Subcutaneous preadipocyte (primary cell): ENCODE data around the gene ST6GALNAC3. TPM values are rescaled to one million over a fixed set of nuclear protein-coding genes. Genes with fewer than 3 reads are reported as not detected.

Experiments used
- total RNA-seq: library from RNA; depleted of rRNA; stranded (reverse); fragments of >200 nt; gene quantifications from 2 replicates; pipeline ENCODE4 v1.2.3, GENCODE V29; 2012

ST6GALNAC3 gene
- under 0.01 and 0.39 TPM in 2 replicates for total RNA-seq

DNA sequence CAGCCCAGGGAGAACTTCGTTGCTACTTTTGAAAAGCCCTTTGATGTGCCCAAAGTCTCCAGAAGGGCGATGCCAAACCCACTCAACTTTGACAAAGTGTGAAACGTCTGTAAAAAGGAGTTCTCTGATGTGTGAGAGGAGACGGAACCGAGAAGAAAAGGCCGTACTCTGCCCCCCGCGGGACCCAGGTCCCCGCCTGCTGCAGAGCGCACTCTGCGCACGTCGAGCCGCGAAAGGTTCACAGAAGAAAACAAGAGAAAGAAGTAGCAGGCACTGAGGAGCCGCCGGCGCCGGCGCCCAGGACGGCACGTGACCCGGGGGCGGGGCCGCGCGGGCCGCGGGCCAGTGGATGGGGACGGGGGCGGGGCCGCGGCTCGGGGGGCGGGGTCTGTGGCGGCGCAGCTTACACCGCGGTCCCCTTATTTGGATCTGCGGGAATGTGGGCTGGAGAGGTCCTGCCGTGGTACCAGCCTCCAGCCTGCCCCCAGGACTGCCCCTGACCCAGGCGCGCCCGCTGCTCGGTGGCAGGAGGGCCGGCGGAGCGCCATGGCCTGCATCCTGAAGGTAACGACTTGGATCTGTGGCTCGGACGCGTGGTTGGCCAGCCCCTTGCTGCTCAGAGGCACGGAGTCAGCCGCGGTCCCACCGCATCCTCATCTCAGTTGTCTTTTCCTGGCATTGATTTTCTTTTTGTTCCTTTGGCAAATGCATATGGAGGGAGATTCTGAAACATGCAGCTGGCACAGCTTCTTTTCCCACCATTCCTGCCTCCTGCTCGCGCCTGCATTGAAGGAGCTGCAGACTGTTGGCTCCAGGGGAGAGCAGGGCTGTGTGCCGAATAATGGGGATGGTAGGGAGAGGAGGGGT is at the start of gene ST6GALNAC3:
Gene ST6GALNAC3, plus strand, starts transcription at position 426 of the 867 bp plus-strand sequence.

Other genes with a start within 250 kb of the ST6GALNAC3 start
- not detected in 2 replicates for gene ASB17, start 142.3 kb upstream of the ST6GALNAC3 start, total RNA-seq